HG03442 (cell line): ENCODE results near the gene ATP5F1B.
"Not testable (repeated sequence)": the region's sequence is repeated elsewhere in the genome, so short reads cannot be mapped to it uniquely, and the experiment has no call there.

Experiments used
- ATAC-seq: cut with Tn5 transposase; IDR thresholded peaks from one replicate; pipeline ENCODE4 v1.9.1; 2021; ENCODE audit warnings: mild to moderate bottlenecking, moderate library complexity; ENCODE audit not compliant: unreplicated experiment

ATP5F1B gene

GRCh38 chr12:56648023-56648422 lies 2.2 kb upstream of the ATP5F1B start:
- not testable (repeated sequence) for ATAC-seq

GRCh38 chr12:56645201-56645716 lies 525 bp downstream of the ATP5F1B start:
- no peak for ATAC-seq

GRCh38 chr12:56644654-56645053 lies 1.1 kb downstream of the ATP5F1B start:
- ATAC-seq = no peak

DNA sequence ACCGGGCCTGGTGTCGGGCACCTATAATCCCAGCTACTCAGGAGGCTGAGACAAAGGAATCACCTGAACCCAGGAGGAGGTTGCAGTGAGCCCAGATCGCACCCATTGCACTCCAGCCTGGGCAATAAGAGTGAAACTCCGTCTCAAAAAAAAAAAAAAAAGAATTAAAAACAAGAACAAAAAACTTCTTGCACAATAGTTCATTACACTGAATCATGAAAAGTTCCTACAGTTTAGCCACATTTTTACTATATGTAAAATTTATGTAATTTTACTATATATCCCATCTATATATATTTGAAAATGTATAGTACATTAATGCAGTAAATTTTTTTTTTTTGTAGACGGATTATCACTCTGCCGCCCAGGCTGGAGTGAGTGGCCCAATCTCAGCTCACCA lies 4.6 kb downstream of the ATP5F1B start:
- no peak for ATAC-seq

DNA sequence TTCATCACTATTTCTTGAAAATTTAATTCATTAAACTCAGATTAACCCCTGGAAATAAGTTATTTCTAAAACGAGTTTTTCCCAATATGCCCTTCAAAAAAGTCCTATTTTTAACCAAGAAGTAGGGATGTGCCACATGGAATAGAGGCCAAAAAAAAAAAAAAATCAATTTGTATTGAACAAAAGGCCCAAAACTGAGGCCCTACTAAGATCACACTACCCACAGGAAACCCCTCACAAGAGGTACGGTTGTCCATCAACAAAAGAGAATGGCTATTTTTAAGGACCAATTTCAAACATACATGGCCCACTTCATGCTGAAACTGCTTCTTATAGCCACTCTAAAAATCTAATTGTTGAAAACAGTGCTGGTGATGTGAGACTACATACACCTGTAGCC lies 8.2 kb downstream of the ATP5F1B start:
- no peak for ATAC-seq

DNA sequence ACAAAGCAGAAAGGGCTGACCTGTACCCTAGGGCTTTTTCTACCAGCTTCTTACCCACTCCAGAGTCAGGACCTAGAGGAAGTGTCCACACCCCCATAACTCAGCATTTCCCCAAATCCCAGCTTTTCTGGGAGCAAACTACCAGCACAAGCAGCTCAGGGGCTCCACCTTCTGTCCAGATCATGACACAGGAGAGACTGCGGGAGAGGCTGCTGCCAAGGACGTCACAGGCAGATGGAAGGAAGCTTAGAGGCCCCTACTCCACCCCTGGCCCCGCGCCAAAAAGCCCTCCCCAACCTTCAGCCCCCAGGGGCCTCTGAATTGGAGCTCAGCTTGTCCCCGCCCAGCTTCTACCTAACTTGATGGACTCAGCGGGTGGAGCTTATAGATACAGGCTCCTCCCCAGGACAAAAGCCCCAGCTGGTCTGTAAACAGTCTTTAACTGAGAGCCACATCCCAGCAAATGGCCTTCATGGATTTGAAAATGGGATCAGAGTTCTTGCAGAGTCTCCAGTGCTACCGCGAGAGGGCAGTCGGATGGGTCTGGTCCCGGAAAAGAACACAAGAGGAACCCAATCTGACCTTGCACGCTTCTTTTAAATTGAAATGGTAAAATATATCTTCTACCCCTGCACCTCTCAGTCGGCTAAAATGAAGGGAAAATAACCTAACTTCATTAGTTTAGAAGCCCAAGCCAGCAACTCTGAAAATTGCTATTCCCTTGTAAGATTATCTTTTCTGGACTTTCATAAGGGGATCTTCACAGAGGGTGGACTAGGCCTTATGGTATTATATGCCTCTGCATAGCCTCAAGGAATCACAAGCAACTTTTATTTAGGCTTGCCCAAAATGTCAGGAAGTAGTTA lies 8.9 kb downstream of the ATP5F1B start:
- ATAC-seq = peak; percentile 49

DNA sequence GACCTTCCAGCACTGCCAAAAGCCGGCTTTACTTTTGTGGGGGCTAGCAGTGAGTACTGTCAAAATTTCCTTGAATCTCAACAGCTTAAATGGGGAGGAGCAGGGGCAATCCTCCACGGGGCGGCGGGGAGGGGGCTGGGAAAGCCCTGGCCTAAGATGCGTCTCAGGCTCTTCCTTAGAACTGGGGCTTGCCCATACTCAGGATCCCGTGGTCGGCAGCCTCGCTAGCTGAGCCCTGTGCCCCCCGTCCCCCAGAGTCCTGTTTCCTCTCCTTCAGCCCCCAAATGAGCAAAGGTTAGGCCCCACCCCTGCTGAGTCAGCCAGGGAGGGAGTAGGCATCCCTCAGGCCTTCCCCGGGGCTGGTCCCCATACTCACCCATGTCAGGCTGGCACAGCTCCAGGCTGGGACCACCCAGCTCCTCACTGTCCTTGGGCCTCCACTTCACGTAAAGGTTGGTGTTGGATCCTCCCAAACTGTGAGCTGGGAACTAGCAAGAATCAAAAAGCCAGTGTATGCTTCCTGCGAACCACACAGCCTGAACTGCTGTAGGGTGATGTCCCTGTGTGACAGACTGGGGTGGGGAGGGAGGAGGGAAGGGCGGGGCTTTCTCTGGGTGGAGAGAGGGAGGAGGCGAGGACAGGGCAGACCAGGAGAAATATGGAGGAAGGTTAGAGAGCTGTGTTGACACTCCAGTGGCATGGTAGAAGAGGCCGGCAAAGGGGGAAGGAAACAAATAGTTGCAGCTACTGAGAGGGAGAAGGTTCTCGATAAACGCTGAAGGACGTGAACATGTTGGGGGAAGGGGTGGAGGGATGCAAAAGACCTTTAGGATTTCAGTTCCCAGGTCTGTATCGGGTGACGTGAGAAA lies 9.7 kb downstream of the ATP5F1B start:
- ATAC-seq = peak; percentile 39

GRCh38 chr12:56634837-56635791 lies 10.7 kb downstream of the ATP5F1B start:
- peak; percentile 30 for ATAC-seq

DNA sequence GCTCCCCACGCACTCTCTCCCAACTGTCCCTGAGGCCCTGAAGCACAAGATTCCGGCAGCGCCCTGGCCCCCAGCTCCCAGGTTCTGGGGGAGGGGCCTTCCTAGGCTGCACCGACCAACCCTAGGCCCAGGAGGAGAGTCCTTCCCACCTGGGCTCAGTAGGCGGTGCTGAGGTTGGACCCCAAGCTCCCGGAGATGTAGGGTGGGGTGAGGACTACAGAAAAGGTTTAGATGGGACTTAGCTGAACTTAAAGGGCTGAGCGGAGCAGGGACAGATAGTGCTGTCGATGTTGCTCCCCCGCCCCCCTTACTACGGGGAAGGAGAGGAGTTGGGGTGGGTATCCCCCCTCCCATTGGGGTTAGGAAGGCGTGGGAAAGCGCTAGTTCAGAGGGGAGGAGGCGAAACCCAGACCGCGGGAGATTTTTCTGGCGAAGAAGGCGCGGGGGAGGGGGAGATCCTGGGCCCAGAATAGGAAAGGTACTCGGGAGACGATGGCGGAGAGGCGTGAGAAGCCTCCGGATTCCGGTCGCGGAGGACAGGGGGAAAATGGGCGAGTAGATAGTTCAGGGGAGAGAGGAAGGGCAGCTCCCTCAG lies 11.4 kb downstream of the ATP5F1B start:
- no peak for ATAC-seq

- ATAC-seq = no peak
Measured at GRCh38 chr12:56633468-56634241, 12.1 kb downstream of the ATP5F1B start.

- ATAC-seq = no peak
Measured at GRCh38 chr12:56632701-56633467, 12.9 kb downstream of the ATP5F1B start.

DNA sequence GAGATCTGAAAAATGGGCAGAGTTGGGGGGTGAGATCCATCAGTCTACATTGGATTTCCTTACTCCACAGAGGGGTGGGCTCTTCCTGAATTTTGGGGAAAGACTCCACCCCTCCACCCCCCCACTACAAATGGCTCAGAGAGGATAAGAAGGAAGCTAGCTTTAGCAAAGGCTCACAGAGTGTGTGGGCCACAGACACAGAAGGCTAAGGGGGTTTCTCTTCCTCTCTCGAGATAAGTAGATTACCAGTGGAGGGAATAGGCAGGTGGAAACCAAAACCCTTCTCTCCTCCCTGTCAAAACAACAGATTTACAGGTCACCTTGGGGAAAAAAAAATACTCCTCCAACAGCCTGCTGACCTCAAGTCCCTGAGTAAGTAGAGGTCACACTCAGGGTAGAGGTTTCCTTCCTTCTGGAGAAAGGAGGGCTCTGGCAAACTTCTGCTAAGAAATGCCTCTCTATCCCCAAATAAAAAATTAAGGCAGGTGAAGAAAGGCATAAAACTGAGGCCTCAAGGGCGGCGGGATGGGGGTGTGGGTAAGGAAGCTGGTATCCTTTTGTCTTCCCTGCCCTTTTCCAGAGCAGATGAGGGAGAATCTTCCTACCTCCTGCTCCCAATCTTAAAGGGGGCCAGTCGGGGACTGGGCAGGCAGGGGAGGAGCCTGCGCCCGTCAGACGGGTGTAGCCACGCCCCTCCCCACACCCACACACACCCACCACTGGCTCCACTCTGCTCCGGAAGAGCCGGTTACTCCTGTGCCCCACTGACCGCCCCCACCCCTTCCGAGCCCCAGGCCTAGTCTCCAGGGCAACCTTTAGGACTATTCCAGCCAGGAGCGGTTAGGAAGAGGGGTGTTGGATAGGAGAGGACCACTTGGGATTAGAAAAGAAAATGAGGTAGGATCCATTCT lies 13.7 kb downstream of the ATP5F1B start:
- no peak for ATAC-seq

- peak; percentile 58 for ATAC-seq
Measured at GRCh38 chr12:56630180-56630632, 15.6 kb downstream of the ATP5F1B start, which contains the start of gene BAZ2A. Gene BAZ2A, minus strand, starts transcription at chr12:56630326. Its CDS starts 12,796 bp downstream, at chr12:56617530.

GRCh38 chr12:56629459-56630179 lies 16.2 kb downstream of the ATP5F1B start:
- ATAC-seq = peak; percentile 9

DNA sequence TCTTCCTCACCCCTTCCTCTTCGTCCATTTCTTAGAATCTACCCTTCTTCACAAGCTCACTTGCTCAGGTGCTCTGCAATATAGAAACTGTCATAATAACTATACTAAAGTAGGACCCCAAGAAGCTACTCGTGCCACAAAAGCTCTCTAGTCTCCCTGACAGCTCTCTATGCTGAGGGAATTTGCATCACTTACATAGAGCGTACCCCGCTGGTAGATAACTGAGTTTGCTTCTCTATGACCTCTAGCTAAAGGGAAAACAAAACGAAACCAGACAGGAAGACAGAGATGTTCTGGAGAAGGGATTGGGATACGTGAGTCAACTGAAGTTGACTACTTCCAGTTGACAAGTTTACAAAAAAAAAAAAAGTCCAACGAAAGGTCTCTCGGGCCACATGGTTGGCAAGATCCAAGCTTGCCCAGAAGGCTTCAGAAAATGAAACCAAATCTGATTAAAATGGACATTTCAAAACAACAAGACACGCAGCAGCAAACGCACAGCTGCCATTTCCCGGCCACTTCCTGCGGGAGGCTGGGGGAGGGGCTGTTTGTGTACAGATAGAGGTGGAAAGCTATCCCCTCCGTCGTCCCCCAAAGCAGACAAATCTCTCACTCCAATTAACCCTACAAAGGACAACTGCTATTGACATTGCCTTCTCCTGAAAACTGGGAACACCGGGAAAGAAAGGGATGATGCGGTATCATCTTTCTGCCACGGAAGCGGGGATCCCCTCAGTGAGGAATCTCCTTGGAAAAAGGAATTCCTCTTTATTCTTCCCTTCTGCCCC lies 16.9 kb downstream of the ATP5F1B start:
- no peak for ATAC-seq

DNA sequence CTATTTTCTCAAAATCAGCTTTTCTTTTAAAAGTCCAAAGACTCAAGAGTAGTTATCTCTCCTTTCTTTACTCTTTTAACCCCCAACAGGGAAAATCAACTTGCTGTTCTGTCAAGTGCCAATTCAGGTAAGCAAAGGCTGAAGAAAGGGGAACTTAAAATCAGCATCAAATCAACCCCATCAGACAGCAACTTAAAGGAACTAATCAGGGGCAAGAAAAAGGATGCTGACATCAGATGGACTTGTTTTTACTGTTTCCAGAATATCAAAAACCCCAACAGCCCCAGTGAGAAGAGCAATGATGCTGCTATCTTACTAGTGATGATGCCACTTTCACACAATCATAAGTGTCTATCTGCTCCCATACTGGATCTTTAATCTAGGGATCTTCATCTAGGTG lies 19.1 kb downstream of the ATP5F1B start:
- no peak for ATAC-seq
